ENCODE measurements around the gene SUMO3. TPM values are rescaled to one million over a fixed set of nuclear protein-coding genes. Genes with fewer than 3 reads are reported as not detected.

SUMO3 gene
- total and polyA plus RNA-seq, 2 of the 8 experiments (the other 6 are each of a cell fraction or from before 2014, with no cell fraction given) = 96.8 to 101 TPM

DNA sequence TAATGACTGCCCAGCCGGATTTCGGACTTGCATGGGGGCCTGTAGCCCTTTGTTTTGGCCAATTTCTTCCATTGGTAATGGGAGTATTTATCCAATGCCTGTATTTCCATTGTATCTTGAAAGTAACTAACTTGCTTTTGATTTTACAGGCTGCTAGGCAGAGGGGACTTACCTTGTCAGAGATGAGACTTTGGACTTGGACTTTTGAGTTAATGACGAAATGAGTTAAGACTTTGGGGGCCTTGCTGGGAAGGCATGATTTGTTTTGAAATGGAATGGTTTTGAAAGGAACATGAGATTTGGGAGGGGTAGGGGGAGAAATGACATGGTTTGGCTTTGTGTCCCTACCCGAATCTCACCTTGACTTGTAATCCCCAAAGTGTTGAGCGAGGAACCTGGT is 25.9 kb downstream of the SUMO3 start:
- H3K4me1 ChIP-seq (replicated peaks in 1 of 4; ENCODE audit: control insufficient read depth in 3 of 4, insufficient read depth in 4 of 4, low read length in 3 of 4) = peaks cover 0 to 5% (median 4%) of the 10 kb centered on the region in 4 experiments; a peak in 3 of 7 replicates
- H3K79me1 ChIP-seq (ENCODE audit: low read depth, low read length) = peaks cover 10% of the 10 kb centered on the region
- no peak overlapping the region for H2BK15ac ChIP-seq (ENCODE audit: low read length)
- H3K14ac ChIP-seq (ENCODE audit: insufficient read length) = no peak overlapping the region
- POLR2A ChIA-PET (ENCODE audit: partially characterized antibody) = interaction anchor here (0.8 kb wide), 1 partner anchor 9 kb away, joined by 3 read pairs; no protein-coding TSS in a partner anchor
- no peak overlapping the region for H2BK12ac ChIP-seq (ENCODE audit: low read depth, low read length)
- DNase-seq (ENCODE audit: low read depth in 1 of 2, low spot score in 2 of 2) = no peak
- H3K23ac ChIP-seq (ENCODE audit: insufficient read length) = no peak overlapping the region
- CTCF ChIA-PET (ENCODE audit: partially characterized antibody) = interaction anchor here (0.8 to 1.5 kb wide), 4 partner anchors 8 to 282 kb away, joined by 3 to 6 read pairs (median 4); no protein-coding TSS in a partner anchor
- no peak overlapping the region for H3K9ac ChIP-seq (replicated peaks in 1 of 4; ENCODE audit: extremely low read depth in 1 of 4, low read depth in 3 of 4, low read length in 3 of 4)
- peaks cover 0 to 11% (median 5%) of the 10 kb centered on the region in 4 experiments; a peak in 3 of 8 replicates for H3K36me3 ChIP-seq (ENCODE audit: control insufficient read depth in 2 of 4, insufficient read depth in 4 of 4, low read length in 3 of 4)
- H2AK5ac ChIP-seq (ENCODE audit: low read depth, low read length) = no peak overlapping the region
- no peak overlapping the region for H3K4me3 ChIP-seq (ENCODE audit: extremely low read depth in 1 of 4, insufficient read depth in 2 of 4, low read depth in 3 of 4, low read length in 4 of 4)
- no peak overlapping the region for H3K4me2 ChIP-seq (ENCODE audit: insufficient read depth in 1 of 2, low read depth in 2 of 2, low read length in 2 of 2)
- 93% methylated on average over 5 of the region's 5 CpGs; no CpG with 5 or more reads in 1 of the 2 experiments for WGBS, 2 experiments (ENCODE audit: extremely low coverage in 1 of 2, insufficient coverage in 1 of 2, insufficient read length in 1 of 2, insufficient replicate concordance in 2 of 2, low coverage in 1 of 2, low lambda C conversion rate in 2 of 2, missing lambda C conversion rate in 1 of 2)
- no peaks in the 10 kb centered on the region for H3K9me3 ChIP-seq (ENCODE audit: insufficient read depth in 2 of 2, low read depth in 1 of 2, low read length in 1 of 2)
- H2BK120ac ChIP-seq (replicated peaks; ENCODE audit: low read depth, low read length) = no peak overlapping the region
- peaks cover 13 to 94% of the 10 kb centered on the region in 2 experiments; a peak in 3 of 4 replicates for H3K79me2 ChIP-seq (ENCODE audit: control insufficient read depth in 1 of 2, insufficient read depth in 2 of 2, low read length in 2 of 2)
- H3K27ac ChIP-seq (ENCODE audit: low read depth, low read length) = no peak overlapping the region
- H2BK5ac ChIP-seq (ENCODE audit: low read depth, low read length) = no peak overlapping the region
- H4K20me1 ChIP-seq (replicated peaks in 1 of 2; ENCODE audit: control insufficient read depth in 1 of 2, insufficient read depth in 2 of 2, low read length in 2 of 2) = peaks cover 5 to 11% of the 10 kb centered on the region in 2 experiments
- H4K5ac ChIP-seq (ENCODE audit: insufficient read length, low read depth, low read length) = no peak overlapping the region
- H2BK20ac ChIP-seq (ENCODE audit: low read length) = no peak overlapping the region
- no peak overlapping the region for H3K56ac ChIP-seq (replicated peaks; ENCODE audit: insufficient read length, low read depth, low read length)
- FAIRE-seq = no peak
- no peak overlapping the region for H2AFZ ChIP-seq (ENCODE audit: low read length)
- no peaks in the 10 kb centered on the region for H3K27me3 ChIP-seq (replicated peaks in 1 of 4; ENCODE audit: control insufficient read depth in 3 of 4, extremely low read depth in 1 of 4, insufficient read depth in 3 of 4, low read length in 3 of 4)
- no peak overlapping the region for H4K91ac ChIP-seq (replicated peaks; ENCODE audit: insufficient read length, low read length)
- H3K18ac ChIP-seq (ENCODE audit: extremely low read depth, low read length) = no peak overlapping the region
- H3K4ac ChIP-seq (replicated peaks; ENCODE audit: insufficient read length, low read depth, low read length) = no peak overlapping the region
- no peak overlapping the region for H4K8ac ChIP-seq (ENCODE audit: extremely low read depth, insufficient read depth, low read length)
- no peaks in the 10 kb centered on the region for H3K23me2 ChIP-seq (ENCODE audit: low read depth, low read length)
- TF ChIP-seq POLR2A (IDR thresholded peaks at IDR 0.05; ENCODE audit: control extremely low read depth in 1 of 2, low read depth in 2 of 2, low read length in 2 of 2) = no peak
- no peak for TF ChIP-seq CBX8 (IDR thresholded peaks at IDR 0.05; ENCODE audit: borderline replicate concordance, low read depth, low read length)
- no peak for TF ChIP-seq HDAC6 (IDR thresholded peaks at IDR 0.05; ENCODE audit: low read depth, low read length)
- TF ChIP-seq BRCA1 (IDR thresholded peaks at IDR 0.05; ENCODE audit: low read depth, low read length) = no peak
- TF ChIP-seq RBBP5 (IDR thresholded peaks at IDR 0.05; ENCODE audit: borderline replicate concordance, low read depth, low read length) = no peak
- TF ChIP-seq, protein P1, sequence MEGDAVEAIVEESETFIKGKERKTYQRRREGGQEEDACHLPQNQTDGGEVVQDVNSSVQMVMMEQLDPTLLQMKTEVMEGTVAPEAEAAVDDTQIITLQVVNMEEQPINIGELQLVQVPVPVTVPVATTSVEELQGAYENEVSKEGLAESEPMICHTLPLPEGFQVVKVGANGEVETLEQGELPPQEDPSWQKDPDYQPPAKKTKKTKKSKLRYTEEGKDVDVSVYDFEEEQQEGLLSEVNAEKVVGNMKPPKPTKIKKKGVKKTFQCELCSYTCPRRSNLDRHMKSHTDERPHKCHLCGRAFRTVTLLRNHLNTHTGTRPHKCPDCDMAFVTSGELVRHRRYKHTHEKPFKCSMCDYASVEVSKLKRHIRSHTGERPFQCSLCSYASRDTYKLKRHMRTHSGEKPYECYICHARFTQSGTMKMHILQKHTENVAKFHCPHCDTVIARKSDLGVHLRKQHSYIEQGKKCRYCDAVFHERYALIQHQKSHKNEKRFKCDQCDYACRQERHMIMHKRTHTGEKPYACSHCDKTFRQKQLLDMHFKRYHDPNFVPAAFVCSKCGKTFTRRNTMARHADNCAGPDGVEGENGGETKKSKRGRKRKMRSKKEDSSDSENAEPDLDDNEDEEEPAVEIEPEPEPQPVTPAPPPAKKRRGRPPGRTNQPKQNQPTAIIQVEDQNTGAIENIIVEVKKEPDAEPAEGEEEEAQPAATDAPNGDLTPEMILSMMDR (IDR thresholded peaks at IDR 0.05; ENCODE audit: control extremely low read depth in 1 of 3, insufficient read depth in 1 of 3, low read depth in 1 of 3, low read length in 3 of 3) = no peak
- TF ChIP-seq CBX5 (IDR thresholded peaks at IDR 0.05; ENCODE audit: low read depth, low read length) = no peak
- no peak for TF ChIP-seq BACH1 (IDR thresholded peaks at IDR 0.05; ENCODE audit: low read length)
- TF ChIP-seq CEBPB (IDR thresholded peaks at IDR 0.05; ENCODE audit: low read depth, low read length) = no peak
- no peak for TF ChIP-seq CHD2 (IDR thresholded peaks at IDR 0.05; ENCODE audit: low read length)
- TF ChIP-seq EGR1 (IDR thresholded peaks at IDR 0.05; ENCODE audit: borderline replicate concordance, low read depth, low read length) = no peak
- no peak for TF ChIP-seq RFX5 (IDR thresholded peaks at IDR 0.05; ENCODE audit: borderline replicate concordance, low read depth, low read length)
- TF ChIP-seq POLR2AphosphoS5 (IDR thresholded peaks at IDR 0.05; ENCODE audit: low read depth, low read length) = no peak
